Bronchial epithelial cell (primary cell): ENCODE measurements around the gene KCNAB1. TPM values are rescaled to one million over a fixed set of nuclear protein-coding genes. Genes with fewer than 3 reads are reported as not detected.

ENCODE experiments used
- DNase-seq: peaks from one replicate; pipeline ENCODE4 v3.0.0-alpha.2; 2010; ENCODE audit warnings: low read depth
- FAIRE-seq: peaks from 2 replicates; lab custom pipeline; 2011; peaks lifted over from hg19 to GRCh38; lab: Jason Lieb, UNC
- H3K27me3 ChIP-seq: 2 replicates; pipeline ENCODE4 v1.5.1; 2011; ENCODE audit warnings: low read length; ENCODE audit not compliant: control insufficient read depth, insufficient read depth
- H3K36me3 ChIP-seq: 2 replicates; pipeline ENCODE4 v1.5.1; 2011; ENCODE audit warnings: low read length; ENCODE audit not compliant: control insufficient read depth, insufficient read depth
- H3K4me3 ChIP-seq: 2 replicates; pipeline ENCODE4 v1.5.1; 2011; ENCODE audit warnings: mild to moderate bottlenecking, low read depth, low read length, control low read depth
- total RNA-seq: library from RNA; depleted of rRNA; stranded (reverse); fragments of >200 nt; gene quantifications from 2 replicates; pipeline ENCODE4 v1.2.1, GENCODE V29; 2014
- TF ChIP-seq, protein P1 (sequence below): IDR thresholded peaks from 2 replicates; pipeline ENCODE4 v1.5.1; 2011; ENCODE audit warnings: mild to moderate bottlenecking, moderate library complexity, low read length, control low read depth, inconsistent platforms; ENCODE audit not compliant: insufficient read depth, severe bottlenecking

Gene KCNAB1
- total RNA-seq, 1 donor from 2014 or later = 0.26 TPM

DNA sequence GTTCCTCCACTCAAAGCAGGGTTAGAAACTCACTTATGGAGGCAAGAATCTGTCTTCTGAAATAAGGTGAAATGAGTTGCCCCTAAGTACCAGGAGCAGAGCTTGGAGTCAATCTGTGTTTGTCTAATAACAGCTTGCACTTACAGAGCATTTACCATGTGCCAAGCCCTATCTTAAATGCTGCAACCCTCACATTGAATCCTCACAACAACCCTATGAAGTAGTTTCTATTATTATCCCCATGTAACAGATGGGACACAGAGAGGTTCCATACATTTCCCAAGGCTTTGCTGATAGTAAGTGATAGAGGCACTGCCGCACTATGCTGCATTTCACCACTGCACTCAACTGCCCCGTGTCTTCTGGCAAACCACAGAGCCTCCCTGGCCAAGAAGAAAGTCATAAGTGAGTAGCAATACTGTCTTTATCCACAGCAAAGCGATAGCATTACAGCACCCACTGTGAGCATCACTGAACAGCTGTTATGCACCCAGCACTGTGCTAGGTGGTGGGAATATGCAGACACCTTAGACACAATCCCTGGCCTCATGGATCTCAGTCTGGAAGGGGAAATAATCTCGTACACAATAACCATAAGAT, 293.0 kb downstream of the KCNAB1 start:
- TF ChIP-seq, protein P1, sequence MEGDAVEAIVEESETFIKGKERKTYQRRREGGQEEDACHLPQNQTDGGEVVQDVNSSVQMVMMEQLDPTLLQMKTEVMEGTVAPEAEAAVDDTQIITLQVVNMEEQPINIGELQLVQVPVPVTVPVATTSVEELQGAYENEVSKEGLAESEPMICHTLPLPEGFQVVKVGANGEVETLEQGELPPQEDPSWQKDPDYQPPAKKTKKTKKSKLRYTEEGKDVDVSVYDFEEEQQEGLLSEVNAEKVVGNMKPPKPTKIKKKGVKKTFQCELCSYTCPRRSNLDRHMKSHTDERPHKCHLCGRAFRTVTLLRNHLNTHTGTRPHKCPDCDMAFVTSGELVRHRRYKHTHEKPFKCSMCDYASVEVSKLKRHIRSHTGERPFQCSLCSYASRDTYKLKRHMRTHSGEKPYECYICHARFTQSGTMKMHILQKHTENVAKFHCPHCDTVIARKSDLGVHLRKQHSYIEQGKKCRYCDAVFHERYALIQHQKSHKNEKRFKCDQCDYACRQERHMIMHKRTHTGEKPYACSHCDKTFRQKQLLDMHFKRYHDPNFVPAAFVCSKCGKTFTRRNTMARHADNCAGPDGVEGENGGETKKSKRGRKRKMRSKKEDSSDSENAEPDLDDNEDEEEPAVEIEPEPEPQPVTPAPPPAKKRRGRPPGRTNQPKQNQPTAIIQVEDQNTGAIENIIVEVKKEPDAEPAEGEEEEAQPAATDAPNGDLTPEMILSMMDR = no peak
- FAIRE-seq (no peak), DNase-seq (no peak)
- H3K4me3 ChIP-seq = no peak overlapping the region
- no peaks in the 10 kb centered on the region for H3K36me3 ChIP-seq
- peaks cover 2% of the 10 kb centered on the region for H3K27me3 ChIP-seq

DNA sequence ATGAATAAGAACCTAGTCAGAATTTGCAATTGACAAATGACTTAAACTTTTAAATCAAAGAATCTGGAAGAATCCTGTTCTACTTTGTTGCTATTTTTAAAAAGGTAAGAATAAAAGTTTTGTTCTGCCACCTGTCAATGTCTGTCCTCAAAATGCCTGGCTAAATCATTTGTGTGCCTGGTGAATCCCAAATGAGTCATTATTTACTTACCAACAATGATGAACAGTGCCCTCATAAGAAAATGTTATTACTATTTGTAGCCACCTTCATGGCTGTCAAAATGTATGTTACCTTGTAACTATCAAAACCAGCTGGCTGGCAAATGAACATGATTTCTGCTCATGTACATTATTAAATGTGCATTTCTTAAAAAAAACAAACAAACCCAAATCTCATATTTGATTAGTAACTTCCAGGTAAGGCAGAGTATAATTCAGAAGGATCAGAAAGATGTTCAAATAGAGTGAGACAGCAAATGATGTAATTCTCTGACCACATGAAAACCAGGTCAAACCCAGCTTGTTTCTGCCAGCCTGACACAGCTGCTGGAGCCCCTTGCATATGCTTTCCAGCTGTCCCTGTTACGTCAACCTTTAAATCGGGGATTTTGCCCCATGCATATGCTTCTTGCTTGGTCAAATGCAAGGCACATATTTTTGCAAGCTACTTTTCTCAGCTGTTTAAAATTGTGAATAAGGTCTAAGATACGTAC, 296.6 kb downstream of the KCNAB1 start:
- FAIRE-seq = no peak
- TF ChIP-seq, protein P1 = no peak
- H3K27me3 ChIP-seq = peaks cover 2% of the 10 kb centered on the region
- H3K36me3 ChIP-seq = no peaks in the 10 kb centered on the region
- DNase-seq = peak; percentile 59
- no peak overlapping the region for H3K4me3 ChIP-seq

DNA sequence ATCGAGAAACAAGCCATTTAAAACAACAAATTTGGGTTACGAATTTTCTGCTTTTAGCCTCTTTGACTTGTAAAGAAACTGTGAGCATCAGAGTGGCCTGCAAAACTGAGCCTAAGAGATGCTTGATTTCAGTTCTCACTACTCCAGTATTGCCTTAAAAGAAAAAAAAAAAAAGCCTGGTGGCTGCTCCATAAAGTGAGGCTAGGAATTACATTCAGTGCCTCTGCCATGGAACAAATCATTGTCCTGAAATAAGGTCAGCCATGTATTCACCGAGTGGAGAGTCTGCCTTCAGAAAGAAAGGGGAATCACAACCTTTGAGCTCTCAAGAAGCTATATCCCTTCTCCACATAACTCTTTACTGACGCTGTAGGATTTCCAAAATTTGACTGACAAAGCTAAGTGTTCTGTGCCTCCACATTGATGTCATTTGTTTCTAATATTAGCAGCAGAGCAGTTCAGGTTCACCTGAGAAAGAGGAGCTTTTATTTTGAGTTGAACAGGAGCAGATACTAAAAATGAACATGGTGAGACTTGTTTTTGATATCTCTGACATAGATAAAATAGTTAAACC, 297.3 kb downstream of the KCNAB1 start:
- no peaks in the 10 kb centered on the region for H3K36me3 ChIP-seq
- TF ChIP-seq, protein P1 = no peak
- DNase-seq (no peak), FAIRE-seq (no peak)
- H3K27me3 ChIP-seq = peaks cover 2% of the 10 kb centered on the region
- no peak overlapping the region for H3K4me3 ChIP-seq

GRCh38 chr3:156418428-156418827, 298.1 kb downstream of the KCNAB1 start:
- Histone ChIP-seq H3K4me3 (no peak overlapping the region), H3K36me3 (no peaks in the 10 kb centered on the region), H3K27me3 (peaks cover 2% of the 10 kb centered on the region)
- TF ChIP-seq, protein P1 = no peak
- FAIRE-seq = peak; percentile 40
- no peak for DNase-seq

DNA sequence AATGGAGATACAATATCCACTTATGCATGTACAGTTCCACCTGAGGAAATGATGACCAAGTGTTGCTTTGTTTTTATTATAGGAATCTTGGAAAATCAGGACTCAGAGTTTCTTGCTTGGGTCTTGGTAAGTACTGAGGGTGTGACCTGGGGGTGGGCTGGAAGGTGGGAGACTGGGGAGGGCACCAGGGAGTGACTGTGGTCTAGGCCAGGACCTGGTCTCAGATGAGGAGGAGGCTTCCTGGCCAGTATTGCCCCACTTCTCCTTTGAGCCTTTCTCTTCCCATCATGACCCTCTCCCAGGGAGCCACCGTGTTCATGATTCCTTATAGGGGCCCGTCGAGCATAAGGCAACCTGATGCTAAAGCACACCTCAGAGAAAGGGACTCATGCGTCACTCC, 301.2 kb downstream of the KCNAB1 start:
- DNase-seq (no peak), FAIRE-seq (no peak)
- Histone ChIP-seq H3K4me3 (no peak overlapping the region), H3K27me3 (no peaks in the 10 kb centered on the region), H3K36me3 (no peaks in the 10 kb centered on the region)
- TF ChIP-seq, protein P1 = no peak
